H1 (cell line): ENCODE measurements around the gene KRT24. TPM values are rescaled to one million over a fixed set of nuclear protein-coding genes. Genes with fewer than 3 reads are reported as not detected.

ENCODE experiments used
- CTCF ChIA-PET: fragments of 300-600 bp; sonication (Branson Sonifier 250); formaldehyde crosslinking; loops from one replicate; lab custom pipeline; 2021; ENCODE audit not compliant: partially characterized antibody; lab: Charles Lee
- POLR2A ChIA-PET: fragments of 300-600 bp; sonication (Branson Sonifier 250); formaldehyde crosslinking; loops from one replicate; lab custom pipeline; 2021; ENCODE audit warnings: inconsistent platforms; ENCODE audit not compliant: partially characterized antibody; lab: Charles Lee
- DNase-seq, 2 experiments: peaks; one replicate each; pipeline versions ENCODE4 v3.0.0 to v3.0.0-alpha.2; 2010 to 2022; ENCODE audit warnings: low spot score in 2 of 2, low read depth in 1 of 2, mixed read lengths in 1 of 2
- FAIRE-seq: peaks from 2 replicates; lab custom pipeline; 2011; peaks lifted over from hg19 to GRCh38; lab: Jason Lieb, UNC
- H2AFZ ChIP-seq: 2 replicates; pipeline ENCODE4 v1.8.1; 2012; ENCODE audit warnings: low read length, inconsistent platforms
- H2AK5ac ChIP-seq: 2 replicates; pipeline ENCODE4 v1.6.1; 2013; ENCODE audit warnings: low read depth, low read length
- H2BK120ac ChIP-seq: replicated peaks from 2 replicates; pipeline ENCODE3; 2013; ENCODE audit warnings: low read depth, low read length, inconsistent platforms
- H2BK12ac ChIP-seq: 2 replicates; pipeline ENCODE4 v1.6.1; 2013; ENCODE audit warnings: low read depth, low read length
- H2BK15ac ChIP-seq: 2 replicates; pipeline ENCODE4 v1.6.1; 2013; ENCODE audit warnings: low read length
- H2BK20ac ChIP-seq: 2 replicates; pipeline ENCODE4 v1.6.1; 2013; ENCODE audit warnings: low read length
- H2BK5ac ChIP-seq: 2 replicates; pipeline ENCODE4 v1.6.1; 2013; ENCODE audit warnings: low read depth, low read length
- H3K14ac ChIP-seq: 2 replicates; pipeline ENCODE4 v1.6.1; 2013; ENCODE audit warnings: inconsistent platforms; ENCODE audit not compliant: insufficient read length
- H3K18ac ChIP-seq: 2 replicates; pipeline ENCODE4 v1.6.1; 2013; ENCODE audit warnings: low read length; ENCODE audit errors: extremely low read depth
- H3K23ac ChIP-seq: 2 replicates; pipeline ENCODE4 v1.6.1; 2013; ENCODE audit warnings: inconsistent platforms; ENCODE audit not compliant: insufficient read length
- H3K23me2 ChIP-seq: 2 replicates; pipeline ENCODE4 v1.6.1; 2013; ENCODE audit warnings: low read depth, low read length
- H3K27ac ChIP-seq: 2 replicates; pipeline ENCODE4 v1.6.1; 2011; ENCODE audit warnings: low read depth, low read length, inconsistent platforms
- H3K27me3 ChIP-seq, 4 experiments: replicated peaks in 1 of 4; 1 replicate in 1 of 4; 2 replicates in 3 of 4; pipeline versions ENCODE4 v1.6.1 to v1.8.1; 2011 to 2013; ENCODE audit warnings: low read length in 3 of 4, mild to moderate bottlenecking in 3 of 4, inconsistent platforms in 2 of 4, mixed read lengths in 2 of 4, moderate library complexity in 1 of 4; ENCODE audit not compliant: control insufficient read depth in 3 of 4, insufficient read depth in 3 of 4; ENCODE audit errors: extremely low read depth in 1 of 4
- H3K36me3 ChIP-seq, 4 experiments: 2 replicates each; pipeline versions ENCODE4 v1.6.1 to v1.8.1; 2011 to 2013; ENCODE audit warnings: mild to moderate bottlenecking in 4 of 4, low read length in 3 of 4, moderate library complexity in 2 of 4, control low read depth in 1 of 4, inconsistent platforms in 1 of 4; ENCODE audit not compliant: insufficient read depth in 4 of 4, control insufficient read depth in 2 of 4
- H3K4ac ChIP-seq: replicated peaks from 2 replicates; pipeline ENCODE3; 2013; ENCODE audit warnings: low read length, low read depth, mixed read lengths, inconsistent platforms; ENCODE audit not compliant: insufficient read length
- H3K4me1 ChIP-seq, 4 experiments: replicated peaks in 1 of 4; 1 replicate in 1 of 4; 2 replicates in 3 of 4; pipeline versions ENCODE4 v1.6.1 to v1.8.1; 2011 to 2013; ENCODE audit warnings: low read length in 3 of 4, inconsistent platforms in 2 of 4, mixed read lengths in 1 of 4; ENCODE audit not compliant: insufficient read depth in 4 of 4, control insufficient read depth in 3 of 4
- H3K4me2 ChIP-seq, 2 experiments: 2 replicates each; pipeline versions ENCODE4 v1.6.1 to v1.8.1; 2011 to 2013; ENCODE audit warnings: low read depth in 2 of 2, low read length in 2 of 2, control low read depth in 1 of 2, inconsistent platforms in 1 of 2, mild to moderate bottlenecking in 1 of 2; ENCODE audit not compliant: insufficient read depth in 1 of 2
- H3K4me3 ChIP-seq, 4 experiments: fragments of 200-600, 300-600 bp in 1 of 4; sonication (generic), shearing (Covaris generic), sonication (Bioruptor Twin) in 1 of 4; 2 replicates each; pipeline versions ENCODE4 v1.5.1 to v1.8.1; 2011 to 2016; ENCODE audit warnings: low read length in 4 of 4, low read depth in 3 of 4, control low read depth in 2 of 4, inconsistent platforms in 2 of 4, mild to moderate bottlenecking in 2 of 4, mixed read lengths in 1 of 4, moderate library complexity in 1 of 4; ENCODE audit not compliant: insufficient read depth in 2 of 4; ENCODE audit errors: extremely low read depth in 1 of 4
- H3K56ac ChIP-seq: replicated peaks from 2 replicates; pipeline ENCODE3; 2013; ENCODE audit warnings: low read depth, mild to moderate bottlenecking, mixed read lengths, low read length, inconsistent platforms; ENCODE audit not compliant: insufficient read length
- H3K79me1 ChIP-seq: 2 replicates; pipeline ENCODE4 v1.6.1; 2013; ENCODE audit warnings: low read depth, low read length, control low read depth
- H3K79me2 ChIP-seq, 2 experiments: 2 replicates each; pipeline versions ENCODE4 v1.6.1 to v1.8.1; 2012 to 2013; ENCODE audit warnings: low read length in 2 of 2, mild to moderate bottlenecking in 2 of 2, inconsistent platforms in 1 of 2; ENCODE audit not compliant: insufficient read depth in 2 of 2, control insufficient read depth in 1 of 2
- H3K9ac ChIP-seq, 4 experiments: replicated peaks in 1 of 4; 1 replicate in 1 of 4; 2 replicates in 3 of 4; pipeline versions ENCODE4 v1.6.1 to v1.8.1; 2011 to 2013; ENCODE audit warnings: low read depth in 3 of 4, low read length in 3 of 4, control low read depth in 2 of 4, mild to moderate bottlenecking in 2 of 4, moderate library complexity in 2 of 4, inconsistent platforms in 1 of 4; ENCODE audit errors: extremely low read depth in 1 of 4
- H3K9me3 ChIP-seq, 2 experiments: 2 replicates each; pipeline versions ENCODE4 v1.6.1 to v1.8.1; 2012 to 2013; ENCODE audit warnings: mild to moderate bottlenecking in 2 of 2, moderate library complexity in 2 of 2, control low read depth in 1 of 2, inconsistent platforms in 1 of 2, low read depth in 1 of 2, low read length in 1 of 2, mixed read lengths in 1 of 2; ENCODE audit not compliant: insufficient read depth in 2 of 2
- H4K20me1 ChIP-seq, 2 experiments: replicated peaks in 1 of 2; 2 replicates each; pipeline versions ENCODE3 to v1.8.1; 2011 to 2013; ENCODE audit warnings: inconsistent platforms in 2 of 2, low read length in 2 of 2, mild to moderate bottlenecking in 1 of 2; ENCODE audit not compliant: insufficient read depth in 2 of 2, control insufficient read depth in 1 of 2
- H4K5ac ChIP-seq: 2 replicates; pipeline ENCODE4 v1.6.1; 2013; ENCODE audit warnings: low read length, low read depth, mixed read lengths, inconsistent platforms; ENCODE audit not compliant: insufficient read length
- H4K8ac ChIP-seq: 2 replicates; pipeline ENCODE4 v1.8.0; 2013; ENCODE audit warnings: mild to moderate bottlenecking, moderate library complexity, low read length, inconsistent platforms; ENCODE audit not compliant: insufficient read depth; ENCODE audit errors: extremely low read depth
- H4K91ac ChIP-seq: replicated peaks from 2 replicates; pipeline ENCODE3; 2013; ENCODE audit warnings: low read length, mixed read lengths, inconsistent platforms; ENCODE audit not compliant: insufficient read length
- GTF2F1 ChIP-seq: IDR thresholded peaks from 2 replicates; pipeline ENCODE4 v1.6.1; 2012; ENCODE audit warnings: low read depth, low read length, improper control_type of control experiment, borderline replicate concordance
- HDAC6 ChIP-seq: IDR thresholded peaks from one replicate; pipeline ENCODE4 v1.7.1; 2012; ENCODE audit warnings: low read depth, mild to moderate bottlenecking, inconsistent platforms, low read length, moderate library complexity
- polyA plus RNA-seq, 7 experiments: library from polyadenylated mRNA; depleted of rRNA in 3 of 7; stranded (reverse) in 5 of 7; unstranded in 2 of 7; fragments of >200 nt in 5 of 7; fragments of 200-250 nt in 2 of 7; gene quantifications; 1 replicate in 5 of 7; 2 replicates in 1 of 7; 4 replicates in 1 of 7; pipeline versions ENCODE4 v1.2.1 to v1.2.3, GENCODE V29; 2011 to 2013; ENCODE audit warnings: missing spikeins in 2 of 7, mixed read lengths in 2 of 7
- total RNA-seq: library from RNA; stranded (reverse); fragmentation: NEBNext Ultra II Directional; extraction: Animal tissue kit (Norgen Biotek cat#: 25700); gene quantifications from 2 replicates; pipeline ENCODE4 v1.2.1, GENCODE V29; 2021

Gene KRT24
- total and polyA plus RNA-seq, 2 of the 8 experiments (the other 6 are each of a cell fraction or from before 2014, with no cell fraction given): not detected

GRCh38 chr17:40658396-40658795 is 45.2 kb downstream of the KRT24 start:
- Histone ChIP-seq H3K23me2 (no peaks in the 10 kb centered on the region), H2BK12ac (no peak overlapping the region)
- POLR2A ChIA-PET: no interaction called here

More at GRCh38 chr17:40658396-40658795, 45.2 kb downstream of the KRT24 start:
- Histone ChIP-seq H2AK5ac (no peak overlapping the region), H3K4me2 (no peak overlapping the region), H2BK20ac (no peak overlapping the region), H3K9ac (no peak overlapping the region), H3K9me3 (no peaks in the 10 kb centered on the region), H4K8ac (no peak overlapping the region), H3K27me3 (no peaks in the 10 kb centered on the region), H3K14ac (no peak overlapping the region), H3K18ac (no peak overlapping the region), H4K20me1 (no peaks in the 10 kb centered on the region), H3K79me2 (no peaks in the 10 kb centered on the region), H4K91ac (no peak overlapping the region), H3K27ac (no peak overlapping the region), H3K56ac (no peak overlapping the region), H2BK15ac (no peak overlapping the region), H2BK120ac (no peak overlapping the region), H3K4me3 (no peak overlapping the region), H3K79me1 (no peaks in the 10 kb centered on the region), H3K4me1 (no peaks in the 10 kb centered on the region), H4K5ac (no peak overlapping the region), H2AFZ (no peak overlapping the region), H3K36me3 (no peaks in the 10 kb centered on the region), H2BK5ac (no peak overlapping the region), H3K4ac (no peak overlapping the region), H3K23ac (no peak overlapping the region)
- FAIRE-seq: no peak
- CTCF ChIA-PET: interaction anchor here (1.1 kb wide), 1 partner anchor 31 kb away, joined by 3 read pairs; no protein-coding TSS in a partner anchor
- TF ChIP-seq GTF2F1 (no peak), HDAC6 (no peak)
- DNase-seq: no peak
